ENCODE data around the gene AJAP1.

Gene AJAP1

DNA sequence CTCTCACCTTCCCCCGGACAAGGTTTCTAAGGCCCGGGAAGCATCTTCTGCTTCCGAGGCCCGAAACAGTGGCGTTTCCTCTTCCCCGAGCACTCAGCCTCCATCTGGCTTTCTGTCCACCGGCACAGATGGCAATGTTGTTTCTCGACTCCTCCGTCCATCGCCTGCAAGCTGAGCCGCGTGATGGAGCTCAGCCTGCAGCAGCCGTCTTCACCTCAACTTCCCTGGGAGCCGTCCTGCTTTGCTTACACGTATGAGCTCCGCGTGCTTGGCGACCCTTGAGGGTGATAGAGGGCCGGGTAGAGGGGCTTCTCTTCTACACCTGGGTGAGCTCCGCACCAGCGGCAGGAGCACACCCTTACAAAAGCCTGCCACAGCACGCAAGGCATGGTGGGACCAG, 80.4 kb downstream of the AJAP1 start:
- intact Hi-C loops (cut with DNase I; ENCODE audit: low total_unique reads), result no loop called here
- Histone ChIP-seq H3K36me3 (no peaks in the 10 kb centered on the region), H3K4me1 (no peaks in the 10 kb centered on the region), H3K9me3 (peaks cover 0 to 14% (median 0%) of the 10 kb centered on the region in 3 donors), H3K27me3 (peaks cover 0 to 34% of the 10 kb centered on the region in 2 donors), H3K4me3 (no peak overlapping the region), H3K27ac (no peak overlapping the region)
- TF ChIP-seq, protein P1, sequence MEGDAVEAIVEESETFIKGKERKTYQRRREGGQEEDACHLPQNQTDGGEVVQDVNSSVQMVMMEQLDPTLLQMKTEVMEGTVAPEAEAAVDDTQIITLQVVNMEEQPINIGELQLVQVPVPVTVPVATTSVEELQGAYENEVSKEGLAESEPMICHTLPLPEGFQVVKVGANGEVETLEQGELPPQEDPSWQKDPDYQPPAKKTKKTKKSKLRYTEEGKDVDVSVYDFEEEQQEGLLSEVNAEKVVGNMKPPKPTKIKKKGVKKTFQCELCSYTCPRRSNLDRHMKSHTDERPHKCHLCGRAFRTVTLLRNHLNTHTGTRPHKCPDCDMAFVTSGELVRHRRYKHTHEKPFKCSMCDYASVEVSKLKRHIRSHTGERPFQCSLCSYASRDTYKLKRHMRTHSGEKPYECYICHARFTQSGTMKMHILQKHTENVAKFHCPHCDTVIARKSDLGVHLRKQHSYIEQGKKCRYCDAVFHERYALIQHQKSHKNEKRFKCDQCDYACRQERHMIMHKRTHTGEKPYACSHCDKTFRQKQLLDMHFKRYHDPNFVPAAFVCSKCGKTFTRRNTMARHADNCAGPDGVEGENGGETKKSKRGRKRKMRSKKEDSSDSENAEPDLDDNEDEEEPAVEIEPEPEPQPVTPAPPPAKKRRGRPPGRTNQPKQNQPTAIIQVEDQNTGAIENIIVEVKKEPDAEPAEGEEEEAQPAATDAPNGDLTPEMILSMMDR (IDR thresholded peaks at IDR 0.05), result no peak
- no peak for DNase-seq

DNA sequence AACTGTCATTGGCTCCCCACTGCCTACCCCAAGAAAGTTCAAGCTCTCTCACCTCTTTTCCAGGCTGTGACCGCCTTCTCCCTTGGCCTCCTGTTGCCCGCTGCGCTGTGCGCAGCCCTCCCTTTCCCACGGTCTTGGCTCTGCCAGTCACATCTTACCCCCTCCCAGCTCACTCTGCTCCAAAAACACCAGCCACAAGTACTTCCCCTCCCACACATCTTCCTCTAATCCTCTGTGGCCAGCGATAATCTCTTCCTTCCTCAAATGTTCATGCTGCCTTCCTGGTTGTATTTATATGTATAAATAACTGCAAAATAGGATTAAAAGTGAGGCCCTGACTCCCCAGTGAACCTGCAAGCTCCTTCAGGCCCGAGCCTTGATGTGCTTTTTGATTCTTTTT, 81.8 kb downstream of the AJAP1 start:
- peaks cover 0 to 34% of the 10 kb centered on the region in 2 donors for H3K27me3 ChIP-seq
- H3K4me1 ChIP-seq, result no peaks in the 10 kb centered on the region
- H3K27ac ChIP-seq, result no peak overlapping the region
- intact Hi-C loops (cut with DNase I; ENCODE audit: low total_unique reads), result no loop called here
- no peak overlapping the region for H3K4me3 ChIP-seq
- H3K9me3 ChIP-seq, result peaks cover 0 to 14% (median 0%) of the 10 kb centered on the region in 3 donors
- TF ChIP-seq, protein P1 (IDR thresholded peaks at IDR 0.05), result no peak
- DNase-seq, result no peak
- H3K36me3 ChIP-seq, result no peaks in the 10 kb centered on the region

DNA sequence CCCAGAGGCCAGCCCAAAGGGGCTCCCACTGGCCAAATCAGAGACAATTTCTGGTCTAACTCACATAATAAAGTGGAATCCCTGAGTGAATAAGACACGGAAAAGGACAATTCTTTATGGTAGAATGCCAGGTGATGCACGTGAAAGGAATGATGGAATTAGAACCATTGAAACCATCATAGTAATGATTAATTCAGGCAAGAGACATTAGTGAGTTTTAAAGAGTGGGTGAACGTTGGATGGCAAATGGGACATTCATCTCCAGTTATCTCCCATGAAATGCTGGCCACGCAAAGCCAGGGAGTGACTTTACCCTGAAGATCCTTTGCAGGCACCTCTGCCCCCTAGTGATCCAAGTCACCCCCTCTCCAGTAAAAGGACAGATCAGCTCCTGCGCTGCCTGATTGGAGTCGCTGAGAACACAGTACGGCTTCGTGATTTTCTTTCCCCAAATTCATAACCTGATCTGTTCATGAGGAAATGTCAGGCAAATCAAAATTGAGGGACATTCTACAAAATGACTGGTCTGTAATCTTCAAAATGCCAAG, 87.5 kb downstream of the AJAP1 start:
- H3K36me3 ChIP-seq, result no peaks in the 10 kb centered on the region
- no peak for DNase-seq
- intact Hi-C loops (cut with DNase I; ENCODE audit: low total_unique reads), result no loop called here

DNA sequence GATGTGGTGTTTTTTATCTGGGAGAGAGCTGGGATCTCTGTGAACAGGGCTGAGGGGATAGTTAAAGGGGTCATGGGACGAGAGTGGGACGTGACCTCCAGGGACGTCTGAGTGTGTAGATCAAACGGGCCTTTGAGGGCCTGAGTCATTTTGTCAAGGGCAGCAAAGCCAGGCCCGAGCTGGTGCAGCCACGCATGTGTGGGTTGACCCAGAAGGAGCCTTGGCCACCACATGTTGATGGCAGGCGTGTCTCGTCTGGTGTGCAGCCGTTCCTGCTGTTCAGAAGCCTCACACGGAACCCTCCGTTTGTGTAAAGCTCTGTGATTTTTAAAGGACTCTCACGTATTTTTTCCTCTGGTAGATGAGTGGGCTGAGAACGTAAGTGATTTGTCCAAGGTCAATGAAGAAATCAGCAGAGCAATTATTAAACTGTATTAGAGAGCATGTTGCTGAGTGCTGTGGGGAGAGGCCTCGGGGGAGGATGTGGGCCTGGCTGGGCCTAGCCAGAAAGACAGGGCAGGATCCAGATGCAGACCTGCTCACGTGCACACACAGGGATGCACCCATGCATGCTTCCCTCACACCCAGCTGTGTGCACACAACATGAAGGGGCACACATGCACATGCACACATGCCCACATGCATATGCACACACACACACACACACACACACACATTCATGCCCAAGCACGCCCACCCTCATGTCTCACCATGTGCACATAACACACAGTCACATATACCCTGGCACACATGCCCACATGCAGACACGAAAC, 89.8 kb downstream of the AJAP1 start:
- Histone ChIP-seq H3K9me3 (no peaks in the 10 kb centered on the region), H3K27me3 (peaks cover 0 to under 1% of the 10 kb centered on the region in 2 donors)

More for the DNA sequence above, 87.5 kb downstream of the AJAP1 start:
- Histone ChIP-seq H3K9me3 (peaks cover 0 to 14% (median 0%) of the 10 kb centered on the region in 3 donors), H3K4me3 (no peak overlapping the region), H3K27ac (no peak overlapping the region), H3K27me3 (peaks cover 0 to 15% of the 10 kb centered on the region in 2 donors), H3K4me1 (no peaks in the 10 kb centered on the region)
- TF ChIP-seq, protein P1 (IDR thresholded peaks at IDR 0.05), result no peak

DNA sequence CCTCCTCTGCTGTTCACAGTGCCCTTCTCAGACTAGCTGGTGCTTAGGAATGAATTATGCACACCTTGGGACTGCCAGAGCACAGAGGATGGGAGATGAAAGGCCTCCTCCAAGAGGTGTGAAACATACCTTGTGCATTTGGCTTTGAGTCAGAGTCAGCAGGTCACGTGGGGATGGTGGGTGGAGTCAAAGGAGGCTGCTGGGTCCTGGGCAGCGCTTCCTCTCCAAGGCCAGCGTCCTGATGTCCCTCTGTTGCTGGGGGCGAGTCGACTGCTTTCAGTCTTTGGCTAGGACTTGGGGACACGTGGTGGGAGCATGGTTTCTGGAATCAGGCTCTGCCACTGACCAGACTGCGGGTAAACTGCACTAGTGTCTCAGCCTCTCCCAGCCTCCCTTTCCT, 91.2 kb downstream of the AJAP1 start:
- H3K9me3 ChIP-seq, result no peaks in the 10 kb centered on the region
- TF ChIP-seq, protein P1 (IDR thresholded peaks at IDR 0.05), result no peak
- H3K36me3 ChIP-seq, result no peaks in the 10 kb centered on the region
- H3K4me1 ChIP-seq, result no peaks in the 10 kb centered on the region
- intact Hi-C loops (cut with DNase I; ENCODE audit: low total_unique reads), result no loop called here
- H3K27me3 ChIP-seq, result no peaks in the 10 kb centered on the region
- no peak overlapping the region for H3K4me3 ChIP-seq
- no peak for DNase-seq
- H3K27ac ChIP-seq, result no peak overlapping the region

More for the DNA sequence above, 89.8 kb downstream of the AJAP1 start:
- Histone ChIP-seq H3K4me3 (no peak overlapping the region), H3K36me3 (no peaks in the 10 kb centered on the region), H3K27ac (no peak overlapping the region), H3K4me1 (no peaks in the 10 kb centered on the region)
- DNase-seq, result no peak
- TF ChIP-seq, protein P1 (IDR thresholded peaks at IDR 0.05), result no peak
- intact Hi-C loops (cut with DNase I; ENCODE audit: low total_unique reads), result no loop called here
